Measurements from ENCODE around the gene CAMK2D. TPM values are rescaled to one million over a fixed set of nuclear protein-coding genes. Genes with fewer than 3 reads are reported as not detected.
"Not testable (repeated sequence)": the region's sequence is repeated elsewhere in the genome, so short reads cannot be mapped to it uniquely, and the experiment has no call there.

CAMK2D gene
- total RNA-seq, 1 donor from 2014 or later: 64.8 TPM

DNA sequence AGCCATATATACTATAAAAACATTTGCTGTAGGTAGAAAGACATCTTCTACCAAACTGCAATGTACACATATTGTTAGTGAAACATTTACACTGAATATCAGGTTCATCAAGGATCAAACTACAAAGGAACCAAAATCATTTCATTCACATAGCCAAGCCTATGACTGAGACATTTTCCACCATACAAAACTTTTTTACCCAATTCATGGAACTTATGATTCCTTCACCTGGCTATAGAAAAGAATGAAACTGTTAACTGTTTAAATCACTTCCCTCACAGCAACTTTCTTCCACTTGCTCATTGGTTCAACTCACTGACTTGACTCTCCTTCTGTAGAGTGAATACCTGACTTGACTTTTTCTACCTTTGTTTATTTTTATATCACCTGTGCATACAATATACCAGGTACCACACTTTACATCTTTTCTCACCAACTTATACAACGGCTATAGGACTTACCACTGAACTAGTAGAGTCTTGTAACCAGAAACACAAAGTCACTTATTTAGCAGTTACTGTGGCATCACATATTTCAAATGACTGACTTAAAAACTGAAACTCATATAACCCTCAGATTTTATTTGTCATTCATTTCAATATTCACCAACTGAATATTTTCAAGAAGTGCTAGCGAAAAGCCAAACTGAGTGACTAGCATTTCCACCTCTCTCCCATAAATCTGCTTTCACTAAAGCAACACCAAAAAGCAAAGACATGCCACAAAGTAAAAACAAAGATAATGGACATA is 30.9 kb downstream of the CAMK2D start:
- DNase-seq: no peak

- DNase-seq: no peak
Observed at GRCh38 chr4:113727802-113728201, 33.7 kb downstream of the CAMK2D start.

DNA sequence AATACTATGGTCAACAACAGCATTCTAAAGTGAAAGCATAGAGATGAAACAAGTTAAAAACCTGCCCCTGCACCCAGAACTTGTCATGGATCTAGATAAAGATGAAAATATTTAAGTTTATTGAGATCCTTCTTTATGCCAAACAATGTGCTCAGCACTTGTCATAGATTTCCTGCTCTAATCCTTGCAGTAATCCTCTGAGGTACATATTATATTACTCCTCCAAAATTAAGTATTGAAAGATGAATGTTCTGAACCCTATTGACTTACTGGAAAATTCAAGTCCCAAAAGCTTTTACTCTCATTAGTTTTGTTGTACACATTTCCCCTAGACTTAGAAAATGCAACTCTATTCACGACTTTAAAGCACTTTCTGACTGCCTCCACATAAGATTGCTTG is 35.6 kb downstream of the CAMK2D start:
- no peak for DNase-seq

- DNase-seq: no peak
Observed at GRCh38 chr4:113718252-113718651, 43.3 kb downstream of the CAMK2D start.

- no peak for DNase-seq
Observed at GRCh38 chr4:113711883-113712662, 49.5 kb downstream of the CAMK2D start.

- DNase-seq: no peak
Observed at GRCh38 chr4:113708250-113708649, 53.3 kb downstream of the CAMK2D start.

DNA sequence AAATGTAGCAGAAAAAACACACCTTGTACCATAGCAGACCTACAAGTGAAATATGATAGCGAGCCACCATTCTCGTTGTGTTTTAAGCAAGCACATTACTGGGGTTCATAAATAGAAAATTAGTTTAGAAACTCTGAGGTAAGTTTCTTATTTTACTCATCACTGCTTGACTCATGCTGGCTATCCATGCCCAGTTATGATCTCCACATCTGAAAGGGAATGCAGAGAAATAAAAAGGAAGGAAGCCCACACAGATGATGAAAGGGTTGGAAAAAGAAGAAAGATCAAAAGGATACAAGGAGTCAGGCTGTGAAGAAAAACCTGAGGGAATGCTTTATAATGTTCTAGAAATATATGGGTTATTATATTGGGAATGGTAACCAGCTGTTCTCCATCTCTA is 54.5 kb downstream of the CAMK2D start:
- DNase-seq: no peak

DNA sequence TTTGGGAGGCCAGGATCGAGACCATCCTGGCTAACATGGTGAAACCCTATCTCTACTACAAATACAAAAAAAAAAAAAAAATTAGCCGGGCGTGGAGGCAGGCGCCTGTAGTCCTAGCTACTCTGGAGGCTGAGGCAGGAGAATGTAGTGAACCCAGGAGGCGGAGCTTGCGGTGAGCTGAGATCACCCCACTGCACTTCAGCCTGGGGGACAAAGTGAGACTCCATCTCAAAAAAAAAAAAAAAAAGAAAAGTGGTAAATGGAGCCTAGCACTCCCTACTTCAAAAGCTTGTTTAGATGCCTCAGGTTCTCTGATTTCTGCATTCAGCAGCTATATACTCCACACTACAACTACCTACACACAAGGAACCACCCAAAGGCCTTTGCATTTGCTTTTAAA is 56.4 kb downstream of the CAMK2D start:
- DNase-seq: not testable (repeated sequence)

DNA sequence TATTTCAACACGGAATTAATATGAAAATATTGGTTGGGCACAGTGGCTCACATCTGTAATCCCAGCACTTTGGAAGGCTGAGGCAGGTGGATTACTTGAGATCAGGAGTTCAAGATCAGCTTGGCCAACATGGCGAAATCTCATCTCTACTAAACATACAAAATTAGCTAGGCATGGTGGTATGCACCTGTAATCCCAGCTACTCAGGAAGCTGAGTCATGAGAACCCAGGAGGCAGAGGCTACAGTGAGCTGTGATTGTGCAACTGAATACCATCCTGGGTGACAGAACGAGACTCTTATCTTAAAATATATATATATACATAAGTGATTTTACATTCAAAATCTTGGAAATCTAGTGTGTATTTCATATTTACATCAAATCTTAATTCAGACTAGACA is 58.9 kb downstream of the CAMK2D start:
- not testable (repeated sequence) for DNase-seq

GRCh38 chr4:113701169-113701568 is 60.4 kb downstream of the CAMK2D start:
- no peak for DNase-seq

DNA sequence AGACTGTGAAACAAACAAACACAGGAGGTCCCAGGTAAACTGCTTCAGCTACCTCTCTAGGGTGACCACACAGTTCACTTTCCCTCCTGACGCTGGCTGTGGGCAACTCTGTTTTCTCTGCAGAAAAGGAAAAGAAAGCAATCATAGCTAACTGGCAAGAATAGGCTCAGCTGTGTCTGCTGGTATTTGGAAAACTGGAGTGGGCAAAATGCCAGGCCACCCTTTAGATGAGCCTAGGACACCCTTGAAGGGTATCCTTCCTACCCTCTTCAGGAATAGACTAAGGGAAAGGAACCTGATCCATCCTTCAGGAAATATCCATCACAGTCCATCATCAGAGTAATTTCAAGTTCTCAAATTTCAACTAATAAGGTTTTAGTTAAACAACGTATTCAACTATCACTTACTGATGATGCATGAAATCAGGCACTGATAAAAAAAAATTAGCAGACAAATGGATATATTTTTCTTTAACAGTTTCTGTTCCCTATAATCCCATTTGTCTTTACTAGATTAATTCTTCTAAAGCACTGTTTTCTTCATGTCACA is 60.9 kb downstream of the CAMK2D start:
- peak; percentile 5 for DNase-seq

DNA sequence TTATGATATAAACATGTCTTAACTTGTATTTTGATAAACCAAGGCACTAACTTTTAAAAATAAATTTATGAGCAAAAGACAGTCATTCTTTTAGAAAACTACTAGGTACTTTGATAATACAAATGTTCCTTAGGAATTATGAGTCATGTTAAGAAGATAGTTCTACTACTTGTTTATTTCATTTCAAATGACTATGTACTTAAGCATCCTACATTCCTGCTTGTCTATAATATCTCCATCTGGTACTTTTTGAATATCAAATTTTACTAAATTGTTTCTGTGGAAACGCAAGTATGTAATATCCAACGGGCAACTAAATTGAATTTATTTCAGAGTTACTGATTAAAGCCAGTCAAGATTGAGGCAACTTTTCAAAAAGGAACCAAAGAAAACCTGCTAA is 61.8 kb downstream of the CAMK2D start:
- DNase-seq: no peak

DNA sequence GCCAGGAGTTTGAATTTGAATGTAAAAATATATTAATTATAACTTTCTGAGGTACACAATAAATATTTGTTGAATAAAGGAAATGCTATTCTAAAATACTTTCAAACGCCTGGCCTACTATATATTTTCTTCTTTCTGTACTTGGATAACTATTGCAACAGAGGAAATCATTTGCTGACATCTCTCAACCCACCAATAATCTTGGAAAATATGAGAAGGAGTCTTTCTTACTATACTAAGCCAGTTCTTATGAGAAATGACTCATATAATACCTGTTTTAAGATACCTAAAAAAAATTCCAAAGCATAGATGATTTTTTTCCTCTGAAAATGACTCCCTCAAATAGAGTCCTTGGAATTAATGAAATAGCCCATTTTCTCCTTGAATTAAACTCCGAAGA is 64.1 kb downstream of the CAMK2D start:
- DNase-seq: no peak

DNA sequence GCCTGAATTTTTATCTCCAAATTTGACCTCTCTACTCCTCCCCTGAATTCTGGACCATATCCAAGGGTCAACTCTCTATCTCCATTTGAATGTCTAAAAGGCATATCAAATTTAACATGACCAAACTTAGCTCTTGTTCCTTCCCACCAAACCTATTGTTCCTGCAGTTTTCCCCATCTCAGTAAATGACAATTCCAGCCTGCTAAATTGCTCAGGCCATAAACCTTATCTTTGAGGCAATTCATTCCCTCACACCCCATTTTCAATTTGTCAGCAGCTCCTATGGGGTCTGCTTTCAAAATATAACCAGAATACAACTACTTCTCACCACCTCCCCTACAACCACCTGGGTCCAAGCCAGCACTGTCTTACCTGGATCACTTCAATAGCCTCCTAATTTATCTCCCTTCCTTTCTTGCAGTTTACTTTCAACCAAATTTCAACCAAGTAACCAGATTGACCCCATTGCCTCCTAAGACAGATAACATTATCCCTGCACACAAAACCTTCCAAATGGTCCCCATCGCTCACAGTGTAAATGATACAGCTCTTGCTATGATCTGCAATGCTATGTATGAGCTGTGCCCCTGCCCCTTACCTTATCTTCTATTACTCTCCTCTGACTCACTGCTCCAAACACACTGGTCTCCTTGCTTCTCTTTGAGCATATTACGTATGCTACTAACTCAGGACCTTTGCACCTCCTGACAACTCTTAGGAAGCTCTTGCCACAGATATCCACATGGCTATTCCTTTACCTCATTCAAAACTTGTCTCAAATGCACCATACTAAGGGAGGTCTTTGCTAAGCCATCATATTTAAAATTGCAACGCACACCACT is 66.0 kb downstream of the CAMK2D start:
- DNase-seq: no peak

DNA sequence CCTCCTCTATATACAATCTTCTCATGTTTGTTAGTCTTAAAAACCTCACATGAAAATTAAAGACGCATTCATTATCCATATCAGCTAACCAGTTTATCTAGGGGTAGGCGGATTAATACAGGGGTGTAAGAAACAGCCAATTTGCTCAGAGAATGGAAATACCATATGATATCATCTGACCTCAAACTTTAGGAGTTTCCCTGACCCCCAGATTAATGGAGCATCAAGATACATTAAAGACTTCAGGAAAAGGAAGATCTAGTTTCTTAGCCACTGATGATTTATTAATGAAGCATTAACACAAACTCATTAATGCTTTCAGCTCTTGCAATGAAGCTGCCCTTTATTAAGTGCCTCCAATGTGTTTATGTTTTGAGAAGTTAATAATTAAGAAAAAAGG is 67.5 kb downstream of the CAMK2D start:
- no peak for DNase-seq

- DNase-seq: no peak
Observed at GRCh38 chr4:113692809-113693411, 68.6 kb downstream of the CAMK2D start.

GRCh38 chr4:113691676-113692075 is 69.9 kb downstream of the CAMK2D start:
- no peak for DNase-seq

DNA sequence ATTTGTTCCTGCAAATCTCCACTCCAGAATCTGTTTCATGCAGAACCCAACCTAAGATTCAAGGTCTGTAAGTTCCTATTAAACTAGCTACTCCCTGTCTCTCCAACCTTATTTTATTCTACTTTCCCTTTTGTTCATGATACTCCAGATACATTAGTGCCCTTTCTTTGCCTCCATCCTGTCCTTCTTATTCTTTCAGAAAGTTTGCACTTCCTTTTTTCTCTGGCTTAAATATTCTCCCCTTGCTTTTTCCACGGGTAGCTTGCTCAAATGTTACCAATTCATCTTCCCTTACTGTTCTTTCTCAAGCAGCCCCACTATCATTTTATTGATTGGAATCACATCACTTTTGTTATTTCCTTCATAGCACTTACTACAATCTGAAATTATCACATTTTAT is 72.1 kb downstream of the CAMK2D start:
- DNase-seq: no peak

GRCh38 chr4:113687067-113687718 is 74.3 kb downstream of the CAMK2D start:
- no peak for DNase-seq

DNA sequence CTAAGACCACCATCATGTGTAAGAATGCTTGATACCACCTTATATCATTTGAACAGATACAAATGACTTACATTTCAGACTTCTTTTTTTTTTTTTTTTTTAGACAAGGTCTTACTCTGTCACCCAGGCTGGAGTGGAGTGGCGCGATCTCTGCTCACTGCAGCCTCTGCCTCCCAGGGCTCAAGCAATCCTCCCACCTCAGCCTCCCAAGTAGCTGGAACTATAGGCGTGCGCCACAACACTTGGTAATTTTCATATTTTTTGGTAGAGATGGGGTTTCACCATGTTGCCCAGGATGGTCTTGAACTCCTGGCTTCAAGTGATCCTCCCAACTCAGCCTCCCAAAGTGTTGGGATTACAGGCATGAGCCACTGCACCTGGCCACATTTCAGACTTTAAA is 76.4 kb downstream of the CAMK2D start:
- not testable (repeated sequence) for DNase-seq

DNA sequence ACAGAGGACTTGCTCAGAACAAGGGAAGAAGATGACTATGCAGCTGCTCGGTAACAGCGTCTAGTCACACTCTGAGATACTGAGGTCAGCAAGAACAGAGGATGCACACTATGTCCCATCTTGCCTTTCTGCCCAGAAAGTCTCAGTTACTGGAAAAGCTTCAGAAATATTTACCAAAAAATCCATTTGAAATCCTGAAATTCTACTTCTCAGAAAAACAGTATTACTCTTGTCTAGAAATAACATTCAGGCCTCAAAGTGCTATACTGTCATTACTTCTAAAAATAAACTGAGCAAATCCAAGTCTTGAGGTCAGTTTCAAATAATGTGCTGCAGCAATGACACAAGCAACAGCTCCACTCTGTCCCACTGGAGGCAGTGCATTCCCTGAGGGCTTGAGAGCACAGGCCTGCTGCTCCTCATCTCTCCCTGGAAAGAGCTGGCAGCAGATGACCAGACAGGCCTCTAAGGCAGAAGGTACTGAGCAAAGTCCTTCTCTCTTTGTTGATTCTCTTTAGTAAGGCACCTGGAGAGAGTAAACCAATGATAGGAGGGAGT is 76.9 kb downstream of the CAMK2D start:
- no peak for DNase-seq
